ENCODE results near the gene CA5B.

DNA sequence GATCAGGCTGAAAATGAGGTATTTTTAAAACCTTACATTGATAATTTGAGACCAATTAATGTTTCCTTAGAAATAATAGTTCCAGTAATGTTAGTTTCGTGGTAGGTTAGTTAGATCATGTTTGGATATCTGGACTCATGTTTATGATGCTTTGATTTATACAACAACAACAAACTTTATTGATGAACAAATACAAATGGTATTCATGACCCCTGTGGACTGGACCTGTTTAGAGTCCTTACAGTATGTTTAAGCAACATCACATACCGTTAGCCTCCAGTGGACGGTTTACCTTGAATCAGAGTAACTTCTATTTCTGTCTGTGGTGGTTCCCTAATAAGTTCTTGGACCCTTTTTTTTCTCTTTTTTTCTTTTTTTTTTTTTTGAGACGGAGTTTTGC is 70.2 kb downstream of the CA5B start:
- TF ChIP-seq, protein P1, sequence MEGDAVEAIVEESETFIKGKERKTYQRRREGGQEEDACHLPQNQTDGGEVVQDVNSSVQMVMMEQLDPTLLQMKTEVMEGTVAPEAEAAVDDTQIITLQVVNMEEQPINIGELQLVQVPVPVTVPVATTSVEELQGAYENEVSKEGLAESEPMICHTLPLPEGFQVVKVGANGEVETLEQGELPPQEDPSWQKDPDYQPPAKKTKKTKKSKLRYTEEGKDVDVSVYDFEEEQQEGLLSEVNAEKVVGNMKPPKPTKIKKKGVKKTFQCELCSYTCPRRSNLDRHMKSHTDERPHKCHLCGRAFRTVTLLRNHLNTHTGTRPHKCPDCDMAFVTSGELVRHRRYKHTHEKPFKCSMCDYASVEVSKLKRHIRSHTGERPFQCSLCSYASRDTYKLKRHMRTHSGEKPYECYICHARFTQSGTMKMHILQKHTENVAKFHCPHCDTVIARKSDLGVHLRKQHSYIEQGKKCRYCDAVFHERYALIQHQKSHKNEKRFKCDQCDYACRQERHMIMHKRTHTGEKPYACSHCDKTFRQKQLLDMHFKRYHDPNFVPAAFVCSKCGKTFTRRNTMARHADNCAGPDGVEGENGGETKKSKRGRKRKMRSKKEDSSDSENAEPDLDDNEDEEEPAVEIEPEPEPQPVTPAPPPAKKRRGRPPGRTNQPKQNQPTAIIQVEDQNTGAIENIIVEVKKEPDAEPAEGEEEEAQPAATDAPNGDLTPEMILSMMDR (IDR thresholded peaks at IDR 0.05; ENCODE audit: low read depth, low read length, poor library complexity, severe bottlenecking) = no peak
- no peak for TF ChIP-seq EZH2phosphoT487 (IDR thresholded peaks at IDR 0.05; ENCODE audit: borderline replicate concordance, low read length)

Data from DOHH2 (cell line).